Astrocyte (in vitro differentiated cells and primary cell): Measurements from ENCODE around the gene RABGAP1L.

Experiments
- EZH2 ChIP-seq: IDR thresholded peaks from 2 replicates; pipeline ENCODE4 v1.6.1; 2012; ENCODE audit warnings: mild to moderate bottlenecking, low read length, inconsistent platforms; ENCODE audit not compliant: insufficient read depth
- TF ChIP-seq, protein P1 (sequence below): IDR thresholded peaks from 2 replicates; pipeline ENCODE4 v1.5.1; 2011; ENCODE audit warnings: low read depth, mild to moderate bottlenecking, inconsistent platforms, low read length, moderate library complexity; ENCODE audit not compliant: insufficient read depth

DNA sequence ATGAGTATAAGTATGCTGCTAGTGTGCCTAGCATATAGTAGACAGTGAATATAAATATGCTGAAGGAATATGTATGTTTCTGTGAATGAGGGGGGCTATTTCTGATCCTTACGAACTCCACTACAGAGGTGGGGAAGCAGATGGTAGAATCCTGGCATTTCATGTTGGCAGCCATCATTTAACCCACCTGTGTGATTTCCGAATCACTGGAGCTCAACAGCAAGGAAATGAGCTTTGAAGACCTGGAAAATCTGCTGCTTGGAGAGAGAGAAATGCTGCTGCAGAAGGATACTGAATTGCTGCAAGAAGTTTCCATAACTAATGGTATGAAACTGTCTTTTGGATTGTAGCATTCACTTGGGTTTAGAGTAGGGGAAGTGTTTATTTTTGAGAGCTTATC, 83.5 kb downstream of the RABGAP1L start:
- TF ChIP-seq, protein P1, sequence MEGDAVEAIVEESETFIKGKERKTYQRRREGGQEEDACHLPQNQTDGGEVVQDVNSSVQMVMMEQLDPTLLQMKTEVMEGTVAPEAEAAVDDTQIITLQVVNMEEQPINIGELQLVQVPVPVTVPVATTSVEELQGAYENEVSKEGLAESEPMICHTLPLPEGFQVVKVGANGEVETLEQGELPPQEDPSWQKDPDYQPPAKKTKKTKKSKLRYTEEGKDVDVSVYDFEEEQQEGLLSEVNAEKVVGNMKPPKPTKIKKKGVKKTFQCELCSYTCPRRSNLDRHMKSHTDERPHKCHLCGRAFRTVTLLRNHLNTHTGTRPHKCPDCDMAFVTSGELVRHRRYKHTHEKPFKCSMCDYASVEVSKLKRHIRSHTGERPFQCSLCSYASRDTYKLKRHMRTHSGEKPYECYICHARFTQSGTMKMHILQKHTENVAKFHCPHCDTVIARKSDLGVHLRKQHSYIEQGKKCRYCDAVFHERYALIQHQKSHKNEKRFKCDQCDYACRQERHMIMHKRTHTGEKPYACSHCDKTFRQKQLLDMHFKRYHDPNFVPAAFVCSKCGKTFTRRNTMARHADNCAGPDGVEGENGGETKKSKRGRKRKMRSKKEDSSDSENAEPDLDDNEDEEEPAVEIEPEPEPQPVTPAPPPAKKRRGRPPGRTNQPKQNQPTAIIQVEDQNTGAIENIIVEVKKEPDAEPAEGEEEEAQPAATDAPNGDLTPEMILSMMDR, result no peak
- no peak for TF ChIP-seq EZH2
